NCI-H2171 (cell line): ENCODE measurements around the gene DCAF8.
A peak's percentile ranks its signal among the peaks of the same experiment; 100 is the strongest.

Experiments
- DNase-seq: peaks from one replicate; lab custom pipeline; 2025; lab: John Stamatoyannopoulos, UW

DCAF8 gene

DNA sequence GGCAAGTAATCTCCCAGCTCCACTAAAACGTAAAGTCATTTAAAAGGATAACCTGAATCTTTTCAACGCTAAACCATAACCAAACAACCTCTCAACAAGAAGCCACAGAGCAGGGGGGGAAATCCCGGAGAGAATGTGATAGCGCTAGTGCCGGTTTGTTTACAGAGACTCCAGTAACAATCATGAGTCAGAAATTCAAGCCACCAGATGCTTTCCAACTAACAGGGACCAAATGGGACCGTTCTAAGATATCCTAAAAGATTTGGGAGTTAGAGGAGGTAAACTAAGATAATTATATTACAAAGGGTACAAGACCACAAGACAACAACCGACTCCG, 825 bp downstream of the DCAF8 start:
- DNase-seq, result peak; percentile 28

DNA sequence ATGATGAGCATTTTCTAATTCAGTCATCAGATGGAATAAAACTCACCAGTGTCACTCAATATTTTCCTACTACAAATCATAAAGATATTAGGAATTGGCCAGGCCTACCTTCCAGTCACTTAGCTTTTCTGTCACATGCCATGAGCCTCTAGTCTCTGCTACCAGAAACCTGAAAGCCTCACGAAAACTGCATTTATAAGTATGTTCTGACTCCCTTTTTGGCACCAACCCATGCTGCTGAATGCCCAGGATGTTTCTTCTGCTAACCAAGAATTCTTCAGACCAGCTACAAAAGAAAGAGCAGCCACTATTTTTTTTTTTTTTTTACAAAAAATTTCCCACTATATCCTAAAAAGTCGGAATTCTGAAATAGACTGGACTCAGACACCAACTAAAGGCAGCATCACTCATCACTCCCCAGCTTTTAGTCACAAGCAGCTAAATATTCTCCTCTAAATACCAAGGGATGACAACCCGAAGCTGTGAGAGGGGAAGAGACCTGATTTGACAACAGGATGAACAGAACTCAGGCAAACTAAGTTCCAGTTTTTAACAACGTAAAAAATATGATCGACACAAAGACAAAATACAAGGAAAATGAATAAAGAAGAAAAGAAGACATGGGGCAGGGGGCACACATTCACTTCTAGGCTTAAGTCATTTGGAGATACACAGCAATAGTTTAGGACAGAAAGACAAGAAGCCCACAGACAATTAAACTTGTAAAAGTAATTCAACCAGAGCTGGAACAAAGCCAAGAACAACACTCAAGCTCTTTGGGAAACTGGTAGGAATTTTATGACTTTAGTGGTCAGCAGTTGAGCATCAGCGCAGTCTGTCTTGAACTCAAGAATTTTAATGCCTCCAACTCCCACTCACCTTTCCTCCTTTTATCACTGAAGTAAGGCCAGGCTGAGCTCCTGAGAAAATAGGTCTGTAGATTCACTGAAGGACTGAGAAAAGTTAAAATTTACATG, 1.7 kb downstream of the DCAF8 start:
- peak; percentile 1 for DNase-seq

DNA sequence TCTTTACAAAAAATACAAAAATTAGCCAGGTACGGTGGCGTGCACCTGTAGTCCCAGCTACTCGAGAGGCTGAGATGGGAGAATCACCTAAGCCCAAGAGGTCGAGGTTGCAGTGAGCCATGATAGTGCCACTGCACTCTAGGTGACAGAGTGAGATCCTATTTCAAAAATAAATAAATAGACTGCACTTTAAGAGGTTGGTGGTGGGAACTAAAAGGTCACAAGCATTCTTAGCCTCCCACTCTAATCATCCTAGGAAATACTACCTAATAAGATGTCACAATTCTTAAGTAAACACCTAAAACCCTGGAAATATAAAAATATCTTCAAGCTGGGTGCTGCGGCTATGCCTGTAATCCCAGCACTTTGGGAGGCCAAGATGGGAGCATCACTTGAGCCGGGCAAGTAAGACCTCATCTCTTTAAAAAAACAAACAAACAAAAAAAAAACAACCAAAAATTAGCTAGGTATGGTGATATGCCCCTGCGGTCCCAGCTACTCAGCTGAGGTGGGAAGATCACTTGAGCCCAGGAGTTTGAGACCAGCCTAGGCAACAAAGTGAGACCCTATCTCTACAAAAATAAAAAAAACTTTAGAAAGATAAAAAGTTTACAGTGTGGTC, 4.1 kb downstream of the DCAF8 start:
- DNase-seq, result no peak

DNA sequence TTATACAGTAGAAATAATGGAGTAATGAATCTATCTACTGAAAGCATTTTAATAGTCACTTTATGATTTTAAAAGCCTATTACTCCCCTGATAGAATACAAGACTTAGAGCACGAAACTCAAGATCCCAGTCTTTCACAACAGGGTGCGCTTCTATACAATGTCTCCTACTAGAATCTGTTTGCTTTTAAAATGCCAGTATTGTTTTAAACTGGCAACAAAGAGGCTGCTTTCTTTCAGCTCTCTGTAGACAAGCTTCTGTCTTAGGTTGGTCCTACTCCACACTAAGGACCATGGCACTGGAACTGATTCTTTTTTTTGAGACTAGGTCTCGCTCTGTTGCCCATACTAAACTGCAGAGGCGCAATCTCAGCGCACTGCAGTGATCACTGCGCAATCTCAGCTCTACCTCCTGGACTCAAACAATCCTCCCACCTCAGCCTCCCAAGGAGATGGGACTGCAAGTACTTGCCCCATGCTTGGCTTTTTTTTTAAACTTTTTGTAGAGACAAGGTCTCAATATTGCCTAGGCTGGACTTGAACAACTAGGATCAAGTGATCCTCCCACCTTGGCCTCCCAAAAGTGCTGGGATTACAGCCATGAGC, 4.8 kb downstream of the DCAF8 start:
- DNase-seq, result no peak

DNA sequence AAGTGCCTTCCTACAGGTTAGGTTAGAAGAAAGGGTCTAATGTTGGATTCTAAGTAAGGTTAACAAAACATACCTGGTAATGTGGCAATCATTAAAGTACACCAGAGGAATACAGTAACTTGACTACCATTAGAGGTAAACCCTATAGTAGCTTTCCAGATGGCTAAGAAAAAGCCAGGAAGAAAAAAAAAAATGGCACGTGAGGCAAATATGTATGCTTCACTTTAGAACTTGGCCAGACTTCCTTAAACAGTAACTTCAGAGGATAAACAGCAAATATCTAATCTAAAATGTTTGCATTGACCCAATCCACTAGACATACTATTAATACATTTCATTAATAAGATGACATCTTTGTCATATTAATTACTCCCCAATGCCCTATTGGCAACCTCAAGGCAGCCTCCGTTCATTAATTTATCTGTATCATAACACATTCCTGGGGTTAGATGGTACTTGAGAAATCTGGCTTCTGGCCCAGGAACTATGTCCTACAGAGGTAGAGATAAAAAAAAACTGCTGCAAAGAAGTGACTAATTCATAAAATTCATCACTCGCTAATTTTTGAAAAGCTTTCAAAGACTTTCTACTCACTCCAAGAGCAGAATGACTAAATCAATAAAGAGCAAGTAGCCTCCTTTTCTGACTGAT, 5.8 kb downstream of the DCAF8 start:
- DNase-seq, result peak; percentile 9

DNA sequence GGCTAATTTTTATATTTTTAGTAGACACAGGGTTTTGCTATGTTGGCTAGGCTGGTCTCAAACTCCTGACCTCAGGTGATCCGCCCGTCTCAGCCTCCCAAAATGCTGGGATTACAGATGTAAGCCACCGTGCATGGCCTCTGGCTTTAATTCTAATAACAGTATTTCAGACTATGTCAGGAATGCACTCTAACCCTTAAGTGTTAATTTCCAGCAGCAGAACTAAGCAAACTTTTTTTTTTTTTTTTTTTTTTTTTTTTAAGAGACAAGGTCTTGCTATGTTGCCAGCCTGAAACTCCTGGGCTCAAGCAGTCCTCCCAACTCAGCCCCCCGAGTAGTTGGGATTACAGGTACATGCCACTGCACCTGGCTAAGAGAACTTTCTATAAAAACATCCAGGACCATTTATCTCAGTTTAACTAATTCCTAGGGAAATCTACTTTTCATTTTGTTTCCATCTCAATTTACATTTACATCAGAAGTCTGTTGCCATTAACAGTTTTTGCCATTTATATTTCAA, 6.5 kb downstream of the DCAF8 start:
- no peak for DNase-seq

DNA sequence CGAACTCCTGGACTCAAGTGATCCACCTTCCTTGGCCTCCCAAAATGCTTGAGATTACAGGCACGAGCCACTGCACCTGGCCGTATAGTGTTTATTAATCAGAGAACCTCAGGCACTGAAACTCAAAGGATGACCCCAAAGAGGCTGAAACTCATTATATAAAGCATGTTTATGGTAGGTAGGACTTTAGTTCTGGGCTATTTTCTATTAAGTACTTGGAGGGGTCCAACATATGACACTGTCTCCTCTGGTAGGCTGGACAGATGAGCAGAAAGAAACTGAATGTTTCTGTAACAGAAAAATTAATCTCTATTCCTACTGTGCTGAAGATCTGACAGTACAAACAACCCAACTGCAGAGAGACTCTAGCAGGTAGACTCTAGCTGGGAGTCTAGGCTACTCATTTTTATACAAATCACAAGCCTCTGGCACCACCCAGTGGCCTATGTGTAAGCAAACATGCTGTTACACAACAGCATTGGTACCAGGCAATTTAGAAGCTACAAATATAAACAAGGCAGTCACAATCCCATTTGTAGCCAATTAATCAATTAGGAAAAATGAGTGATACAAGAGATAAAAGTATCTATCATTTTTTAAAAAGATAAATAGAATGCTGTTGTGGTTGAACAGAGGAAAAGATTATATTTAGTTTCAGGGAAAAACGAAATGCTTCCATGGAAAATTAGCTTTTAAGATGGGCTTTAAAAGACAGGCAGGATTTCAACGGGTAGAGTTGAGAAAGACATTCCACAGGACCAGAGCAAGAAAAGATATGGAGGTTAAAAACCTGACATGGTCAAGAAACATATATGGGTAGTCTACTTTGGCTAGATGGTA, 10.4 kb downstream of the DCAF8 start:
- DNase-seq, result peak; percentile 60

DNA sequence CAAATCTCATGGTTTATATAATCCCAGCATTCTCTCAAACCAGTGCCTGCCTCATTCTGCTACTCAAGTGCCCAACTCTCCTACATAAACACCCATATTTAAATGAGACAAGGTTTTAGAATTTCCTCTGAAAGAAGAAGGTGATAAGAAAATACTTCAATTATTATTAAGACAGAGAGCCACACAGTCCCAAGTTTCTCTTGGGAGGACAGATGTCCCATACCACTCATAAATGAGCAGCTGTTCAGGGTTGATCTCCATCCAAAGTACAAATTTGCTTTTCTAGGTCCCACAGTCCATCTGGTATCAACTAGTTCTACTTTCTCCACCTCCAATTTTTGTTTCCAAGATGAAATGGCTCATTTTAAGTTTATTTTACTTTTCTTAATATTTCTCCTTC, 11.3 kb downstream of the DCAF8 start:
- DNase-seq, result no peak

DNA sequence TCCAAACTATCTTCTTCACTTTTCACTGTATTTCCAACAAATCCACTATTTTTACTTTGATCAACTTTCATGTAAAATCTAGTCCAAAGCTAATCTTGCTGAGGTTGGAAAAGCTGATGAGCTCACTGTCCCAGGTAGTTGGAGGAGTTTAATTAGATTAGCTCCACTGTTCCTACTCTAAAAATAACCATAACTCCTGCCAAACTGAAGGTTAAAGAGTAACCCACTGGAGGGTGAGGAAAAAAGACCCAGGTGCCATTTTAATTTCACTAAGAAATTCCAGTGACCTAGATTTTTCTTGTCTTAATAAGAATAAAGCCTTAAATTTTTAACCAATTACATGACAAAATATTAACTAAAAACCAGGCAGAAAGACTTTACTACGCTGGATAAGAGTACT, 15.3 kb downstream of the DCAF8 start:
- no peak for DNase-seq

DNA sequence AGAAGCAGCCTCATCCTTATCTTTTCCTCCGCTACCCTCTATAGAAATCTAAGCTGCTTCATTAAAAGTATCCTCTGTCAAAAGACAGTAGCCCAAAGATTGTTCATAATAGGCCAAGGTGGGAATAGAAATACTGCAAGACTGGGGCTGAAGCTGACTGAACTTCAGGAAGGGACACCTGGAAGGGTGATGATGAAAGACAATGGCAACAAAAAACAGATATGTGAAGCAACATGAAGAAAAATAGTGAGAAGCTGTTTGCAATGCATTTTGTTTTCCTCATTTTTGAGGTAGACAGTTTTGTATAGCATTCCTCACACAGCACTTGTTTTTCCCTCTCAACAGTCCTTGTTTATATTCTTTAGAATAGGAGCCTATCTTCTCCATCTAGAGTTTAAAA, 16.9 kb downstream of the DCAF8 start:
- DNase-seq, result no peak

DNA sequence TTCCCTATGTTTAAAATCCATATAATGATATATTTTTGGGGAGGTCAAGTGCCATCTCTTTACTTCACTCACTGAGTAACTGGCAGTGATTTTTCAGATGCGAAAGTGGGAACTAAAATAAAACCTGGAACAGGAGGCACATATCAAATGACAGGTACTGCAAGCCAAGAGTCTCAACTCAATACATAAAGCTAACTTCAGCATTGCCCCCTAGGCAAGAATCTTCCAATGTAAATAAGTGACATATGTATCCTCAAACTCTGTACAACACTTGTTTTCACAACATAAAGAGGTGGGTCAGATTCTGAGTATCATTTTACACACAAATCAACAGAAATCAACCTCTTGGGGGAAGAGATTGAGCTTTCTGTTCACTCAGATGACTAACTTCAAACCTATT, 18.1 kb downstream of the DCAF8 start:
- DNase-seq, result peak; percentile 53

DNA sequence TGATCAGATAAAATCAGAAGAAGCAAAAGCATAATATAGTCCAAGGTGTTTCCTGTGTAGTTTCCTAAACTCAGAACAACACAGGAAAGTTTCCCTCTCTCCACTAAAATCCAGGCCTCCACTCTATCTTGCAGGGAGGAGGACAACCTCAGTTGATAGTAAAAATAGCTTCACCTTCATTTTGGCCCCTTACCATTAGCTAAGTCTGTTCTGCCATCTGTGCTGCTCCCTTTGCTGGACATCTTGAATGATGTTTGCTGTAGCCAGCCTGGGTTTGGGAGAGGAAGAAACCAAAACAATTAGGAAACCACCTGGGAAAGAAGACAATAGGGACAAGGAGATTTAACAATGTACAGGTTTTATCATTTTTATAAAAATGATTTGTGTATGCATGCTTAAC, 18.6 kb downstream of the DCAF8 start:
- DNase-seq, result no peak

DNA sequence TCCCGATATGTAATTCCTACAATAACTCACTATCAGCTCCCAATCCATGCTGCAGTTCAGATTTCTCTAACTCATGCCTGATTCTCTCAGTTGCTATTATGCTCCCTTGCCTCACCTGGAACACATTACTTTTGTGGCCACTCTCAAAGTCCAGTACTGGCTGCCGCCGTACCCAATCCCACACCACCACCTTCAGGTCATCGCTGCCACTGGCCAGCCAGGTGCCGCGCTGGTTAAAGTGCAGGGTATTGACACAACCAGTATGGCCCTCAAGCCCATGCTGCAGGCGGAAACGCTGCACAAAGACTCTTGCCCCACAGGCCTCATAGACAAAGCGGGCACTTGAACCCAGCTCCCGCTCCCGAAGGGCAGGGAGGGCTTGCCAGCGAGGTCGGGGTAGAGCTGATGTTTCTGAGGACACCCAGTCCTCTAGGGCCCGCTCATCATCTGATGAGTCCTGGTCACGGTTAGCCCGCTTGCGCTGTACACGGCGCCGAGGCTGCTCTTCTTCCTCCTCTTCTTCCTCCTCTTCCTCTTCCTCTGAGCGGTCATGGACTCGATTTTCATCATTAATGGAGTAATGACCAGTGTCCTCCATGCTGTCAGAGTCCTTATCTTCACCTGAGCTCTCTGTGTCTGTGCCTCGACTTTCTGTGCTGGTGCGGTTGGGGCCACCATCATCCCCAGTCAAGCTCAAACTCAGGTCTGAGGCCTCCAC, 22.6 kb downstream of the DCAF8 start:
- DNase-seq, result no peak

DNA sequence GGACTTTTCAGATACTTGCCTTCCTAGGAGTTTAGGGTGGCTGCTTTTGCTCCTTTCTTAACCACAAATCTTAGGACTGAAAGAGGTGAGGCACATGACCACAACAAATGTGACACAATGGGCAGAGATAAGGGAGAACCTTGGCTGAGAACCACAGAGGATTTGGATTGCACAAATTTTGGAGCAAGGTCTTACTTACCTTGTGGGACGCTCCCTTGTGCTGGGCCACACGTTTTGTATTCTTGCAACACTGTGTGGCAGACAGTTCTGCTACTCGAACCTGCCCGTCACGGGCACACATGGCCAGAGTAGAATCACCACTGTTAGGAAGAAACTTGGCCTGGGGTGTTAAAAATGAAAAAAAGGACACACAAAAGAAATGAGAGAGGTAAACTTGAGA, 23.9 kb downstream of the DCAF8 start:
- no peak for DNase-seq

DNA sequence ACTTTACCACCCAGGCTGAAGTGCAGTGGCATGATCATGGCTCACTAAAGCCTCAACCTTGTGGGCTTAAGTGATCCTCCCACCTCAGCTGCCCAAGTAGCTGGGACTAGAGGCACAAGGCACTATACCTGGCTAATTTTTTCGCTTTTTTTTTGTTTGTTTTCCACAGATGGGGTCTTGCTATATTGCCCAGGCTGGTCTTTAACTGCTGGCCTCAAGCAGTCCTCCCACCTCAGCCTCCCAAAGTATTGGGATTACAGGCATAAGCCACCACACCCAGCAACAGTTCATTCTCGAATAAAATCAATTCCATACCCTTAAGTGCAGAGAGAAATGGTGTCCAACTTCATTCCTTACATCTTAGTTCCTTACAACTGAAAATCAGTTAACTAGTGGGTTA, 24.8 kb downstream of the DCAF8 start:
- DNase-seq, result no peak

DNA sequence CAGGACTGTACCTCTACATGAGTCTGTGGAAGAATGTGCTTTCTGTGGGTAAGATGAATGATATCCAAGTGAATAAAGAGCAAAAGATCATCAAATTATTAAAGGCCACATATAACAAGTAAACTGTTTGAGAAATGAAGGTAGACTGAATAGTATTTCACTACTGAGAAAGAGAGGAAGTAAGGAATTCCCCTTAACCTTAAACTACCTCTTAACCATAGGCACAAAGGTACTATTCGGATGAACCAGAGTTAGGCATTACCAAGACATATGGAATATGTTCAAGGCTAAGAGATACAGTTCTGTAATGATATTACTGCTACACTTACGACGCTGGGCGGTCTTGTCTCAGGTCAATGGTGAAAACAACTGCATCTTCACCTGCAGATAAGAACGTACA, 25.5 kb downstream of the DCAF8 start:
- DNase-seq, result no peak

DNA sequence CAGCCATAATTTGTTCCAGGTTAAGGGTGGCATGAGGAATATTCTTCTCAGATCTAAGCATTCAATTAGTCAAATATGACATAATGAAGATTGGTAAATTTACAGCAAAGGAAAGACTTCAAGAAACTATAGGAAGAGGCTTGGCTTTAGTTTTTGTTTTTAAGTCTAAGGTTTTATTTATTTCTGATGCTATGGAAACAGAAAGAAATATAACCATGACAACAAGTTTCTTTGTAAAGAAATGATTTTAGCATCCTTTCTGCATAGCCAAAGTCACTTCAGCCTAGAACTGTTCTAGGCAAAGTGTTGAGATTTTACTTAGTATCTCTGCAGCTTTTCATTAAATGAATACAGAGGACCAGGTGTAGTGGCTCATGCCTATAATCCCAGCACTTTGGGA, 29.4 kb downstream of the DCAF8 start:
- no peak for DNase-seq

DNA sequence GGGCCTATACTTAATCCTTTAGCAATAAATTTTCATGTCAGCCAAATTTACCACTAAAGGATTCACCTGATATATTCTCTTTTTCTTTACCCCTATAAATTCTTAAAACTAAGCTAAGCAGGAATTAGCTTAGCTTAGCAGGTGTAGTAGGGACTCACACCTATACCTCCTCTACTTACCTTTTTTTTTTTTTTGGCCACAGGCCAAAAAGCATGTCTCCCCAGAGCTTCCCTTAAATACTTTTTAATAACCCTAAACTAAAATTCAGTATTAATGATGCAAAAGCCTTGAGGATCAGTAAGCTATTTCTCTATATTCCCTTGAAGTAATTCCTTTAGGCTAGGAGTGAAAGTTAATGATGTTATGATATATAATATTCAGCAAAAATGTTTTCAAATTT, 33.9 kb downstream of the DCAF8 start:
- no peak for DNase-seq

DNA sequence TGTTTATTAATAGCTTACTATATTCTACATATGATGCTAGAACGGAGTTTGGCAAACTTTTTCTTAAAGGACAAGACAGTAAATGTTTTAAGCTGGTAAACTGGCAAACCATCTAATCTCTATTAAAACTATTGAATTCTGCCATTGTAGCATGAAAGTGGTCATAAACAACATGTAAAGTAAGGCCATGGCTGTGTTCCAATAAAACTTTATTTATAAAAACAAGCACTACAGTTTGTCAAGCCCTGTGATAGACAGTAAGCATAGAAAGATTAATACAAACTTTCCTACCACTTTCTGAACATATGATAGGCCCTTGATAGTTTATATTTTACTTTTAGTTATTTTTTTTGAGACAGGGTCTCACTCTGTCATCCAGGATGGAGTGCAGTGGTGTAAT, 34.8 kb downstream of the DCAF8 start:
- no peak for DNase-seq

DNA sequence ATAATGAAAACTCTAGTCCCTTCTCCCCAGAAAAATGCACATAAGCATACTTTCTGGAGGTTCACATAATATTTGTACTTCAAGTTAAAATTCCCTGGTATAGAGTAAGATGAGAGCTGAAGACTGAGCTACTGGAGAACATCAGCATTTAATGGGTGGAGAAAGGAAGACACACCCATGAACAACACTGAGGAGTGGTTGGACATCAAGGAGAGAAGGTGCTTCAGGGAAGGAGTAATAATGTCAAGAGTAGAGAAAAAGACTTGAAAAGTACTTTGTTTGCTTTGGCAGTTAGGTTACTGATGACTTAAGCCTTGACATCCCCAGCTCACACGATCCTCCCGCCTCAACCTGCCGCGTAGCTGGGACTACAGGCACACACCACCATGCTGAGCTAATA, 35.3 kb downstream of the DCAF8 start:
- DNase-seq, result no peak

DNA sequence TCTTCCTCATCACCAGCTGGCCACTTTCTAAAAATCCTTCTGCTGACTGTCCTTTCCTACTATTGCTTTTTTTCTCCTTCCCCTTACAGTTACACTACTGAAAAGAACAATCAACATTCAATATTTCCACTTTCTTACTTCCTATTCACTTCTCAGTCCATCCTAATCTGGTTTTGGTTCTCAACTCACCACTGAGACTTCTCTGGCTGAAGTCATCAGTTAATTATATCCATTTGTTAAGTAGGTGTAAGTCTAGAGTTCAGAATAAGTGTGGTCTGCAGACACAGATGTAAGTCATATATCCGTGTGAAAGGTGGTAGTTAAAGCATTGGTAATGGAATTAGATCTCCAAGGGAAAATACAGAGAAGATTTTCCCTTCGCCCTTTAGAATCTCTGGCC, 35.7 kb downstream of the DCAF8 start:
- no peak for DNase-seq
